Activated CD4-positive, alpha-beta memory T cell treated with anti-CD3 and anti-CD28 coated beads for 36 hours (primary cell): ENCODE results near the gene ADAMTS7. TPM values are rescaled to one million over a fixed set of nuclear protein-coding genes. Genes with fewer than 3 reads are reported as not detected.
"Not testable (repeated sequence)": the region's sequence is repeated elsewhere in the genome, so short reads cannot be mapped to it uniquely, and the experiment has no call there.

ENCODE experiments used
- CTCF ChIA-PET: fragments of 350-600 bp; sonication (Branson Sonifier 250); formaldehyde crosslinking; loops from one replicate; lab custom pipeline; 2021; ENCODE audit warnings: antibody characterized with exemption, inconsistent platforms; lab: Charles Lee
- POLR2A ChIA-PET: fragments of 350-600 bp; sonication (Branson Sonifier 250); formaldehyde crosslinking; loops from one replicate; lab custom pipeline; 2021; ENCODE audit warnings: antibody characterized with exemption; lab: Charles Lee
- DNase-seq: peaks from one replicate; pipeline ENCODE4 v3.0.0-alpha.2; 2020
- H3K27ac Mint-ChIP-seq: one replicate; pipeline ENCODE4 v1.8.0; 2021; ENCODE audit warnings: mixed read lengths
- H3K27me3 Mint-ChIP-seq: one replicate; pipeline ENCODE4 v1.8.0; 2021; ENCODE audit warnings: mixed read lengths
- H3K36me3 Mint-ChIP-seq: one replicate; pipeline ENCODE4 v1.8.0; 2021; ENCODE audit warnings: mixed read lengths
- H3K4me1 Mint-ChIP-seq: one replicate; pipeline ENCODE4 v1.8.0; 2021; ENCODE audit warnings: low read depth, mixed read lengths
- H3K4me3 Mint-ChIP-seq: one replicate; pipeline ENCODE4 v1.8.0; 2021; ENCODE audit warnings: mild to moderate bottlenecking, mixed read lengths
- H3K9me3 Mint-ChIP-seq: one replicate; pipeline ENCODE4 v1.8.0; 2021; ENCODE audit warnings: mixed read lengths
- intact Hi-C: fragments of 100-400 bp; cut with micrococcal nuclease; formaldehyde crosslinking; loops from one replicate; pipeline ENCODE4 v1.15.1; 2023
- total RNA-seq, 2 experiments: library from RNA; stranded (reverse); gene quantifications; one replicate each; pipeline ENCODE4 v1.2.3, GENCODE V29; 2021

Gene ADAMTS7
- total RNA-seq, 2 experiments from 2014 or later = 0.10 TPM

- H3K4me3 Mint-ChIP-seq = no peak overlapping the region
- H3K4me1 Mint-ChIP-seq = peaks cover 2% of the 10 kb centered on the region
- no peak overlapping the region for H3K27ac Mint-ChIP-seq
- no peaks in the 10 kb centered on the region for H3K27me3 Mint-ChIP-seq
- POLR2A ChIA-PET = no interaction called here
- CTCF ChIA-PET = interaction anchor here (1.0 kb wide), 1 partner anchor 19 kb away, joined by 3 read pairs; no protein-coding TSS in a partner anchor
- intact Hi-C loops = no loop called here
- no peaks in the 10 kb centered on the region for H3K9me3 Mint-ChIP-seq
- no peaks in the 10 kb centered on the region for H3K36me3 Mint-ChIP-seq
- no peak for DNase-seq
Observed at GRCh38 chr15:78841376-78841706, 30.1 kb upstream of the ADAMTS7 start.

- Mint-ChIP-seq H3K9me3 (no peaks in the 10 kb centered on the region), H3K4me3 (no peak overlapping the region)
- CTCF ChIA-PET = interaction anchor here (1.0 kb wide), 1 partner anchor 20 kb away, joined by 3 read pairs; no protein-coding TSS in a partner anchor
Observed at GRCh38 chr15:78840661-78841375, 29.6 kb upstream of the ADAMTS7 start.

GRCh38 chr15:78839151-78839550, 27.9 kb upstream of the ADAMTS7 start:
- H3K27me3 Mint-ChIP-seq, H3K9me3 Mint-ChIP-seq, H3K4me1 Mint-ChIP-seq, H3K36me3 Mint-ChIP-seq, CTCF ChIA-PET, intact Hi-C loops, DNase-seq, H3K27ac Mint-ChIP-seq, POLR2A ChIA-PET, H3K4me3 Mint-ChIP-seq: not testable (repeated sequence)

More at GRCh38 chr15:78840661-78841375, 29.6 kb upstream of the ADAMTS7 start:
- peaks cover 2% of the 10 kb centered on the region for H3K4me1 Mint-ChIP-seq
- intact Hi-C loops = no loop called here
- POLR2A ChIA-PET = no interaction called here
- no peaks in the 10 kb centered on the region for H3K27me3 Mint-ChIP-seq
- DNase-seq = no peak
- H3K36me3 Mint-ChIP-seq = no peaks in the 10 kb centered on the region
- H3K27ac Mint-ChIP-seq = no peak overlapping the region

- H3K4me3 Mint-ChIP-seq = no peak overlapping the region
- H3K27me3 Mint-ChIP-seq = peaks cover under 1% of the 10 kb centered on the region
- DNase-seq = no peak
- intact Hi-C loops = no loop called here
- no peaks in the 10 kb centered on the region for H3K36me3 Mint-ChIP-seq
- ChIA-PET CTCF (no interaction called here), POLR2A (no interaction called here)
- no peaks in the 10 kb centered on the region for H3K9me3 Mint-ChIP-seq
- no peak overlapping the region for H3K27ac Mint-ChIP-seq
- H3K4me1 Mint-ChIP-seq = peaks cover 2% of the 10 kb centered on the region
Observed at GRCh38 chr15:78838489-78838888, 27.2 kb upstream of the ADAMTS7 start.

GRCh38 chr15:78837543-78837942, 26.3 kb upstream of the ADAMTS7 start:
- Mint-ChIP-seq H3K27me3 (peaks cover 4% of the 10 kb centered on the region), H3K4me1 (peaks cover 2% of the 10 kb centered on the region), H3K36me3 (no peaks in the 10 kb centered on the region), H3K9me3 (no peaks in the 10 kb centered on the region), H3K27ac (no peak overlapping the region), H3K4me3 (no peak overlapping the region)
- intact Hi-C loops = no loop called here
- no peak for DNase-seq
- ChIA-PET POLR2A (no interaction called here), CTCF (no interaction called here)

- no peak for DNase-seq
- intact Hi-C loops = no loop called here
- H3K27me3 Mint-ChIP-seq = peaks cover 5% of the 10 kb centered on the region
- POLR2A ChIA-PET = no interaction called here
- H3K36me3 Mint-ChIP-seq = no peaks in the 10 kb centered on the region
- H3K27ac Mint-ChIP-seq = no peak overlapping the region
- CTCF ChIA-PET = interaction anchor here (1.1 kb wide), 1 partner anchor 25 kb away, joined by 3 read pairs; no protein-coding TSS in a partner anchor
- H3K9me3 Mint-ChIP-seq = no peaks in the 10 kb centered on the region
- H3K4me1 Mint-ChIP-seq = no peaks in the 10 kb centered on the region
- H3K4me3 Mint-ChIP-seq = no peak overlapping the region
Observed at GRCh38 chr15:78837131-78837530, 25.9 kb upstream of the ADAMTS7 start.

GRCh38 chr15:78836333-78836732, 25.1 kb upstream of the ADAMTS7 start:
- Mint-ChIP-seq H3K27me3 (peaks cover 9% of the 10 kb centered on the region), H3K27ac (no peak overlapping the region), H3K9me3 (no peaks in the 10 kb centered on the region), H3K36me3 (no peaks in the 10 kb centered on the region), H3K4me3 (no peak overlapping the region), H3K4me1 (no peaks in the 10 kb centered on the region)
- intact Hi-C loops = no loop called here
- POLR2A ChIA-PET = no interaction called here
- CTCF ChIA-PET = interaction anchor here (1.1 kb wide), 1 partner anchor 24 kb away, joined by 3 read pairs; no protein-coding TSS in a partner anchor
- DNase-seq = no peak

- Mint-ChIP-seq H3K4me3 (no peak overlapping the region), H3K4me1 (no peaks in the 10 kb centered on the region), H3K36me3 (no peaks in the 10 kb centered on the region), H3K9me3 (no peaks in the 10 kb centered on the region), H3K27ac (no peak overlapping the region), H3K27me3 (peaks cover 14% of the 10 kb centered on the region)
- no peak for DNase-seq
- intact Hi-C loops = no loop called here
- POLR2A ChIA-PET = no interaction called here
- CTCF ChIA-PET = interaction anchor here (1.2 kb wide), 1 partner anchor 43 kb away, joined by 3 read pairs; no protein-coding TSS in a partner anchor
Observed at GRCh38 chr15:78831229-78832207, 20.3 kb upstream of the ADAMTS7 start.

- no peak overlapping the region for H3K27ac Mint-ChIP-seq
- CTCF ChIA-PET = interaction anchor here (0.6 to 1.2 kb wide), 3 partner anchors 22 to 104 kb away, joined by 3 to 4 read pairs (median 3); no protein-coding TSS in a partner anchor
- peak overlapping the region; percentile 39 for H3K4me3 Mint-ChIP-seq
- H3K4me1 Mint-ChIP-seq = no peaks in the 10 kb centered on the region
- no peaks in the 10 kb centered on the region for H3K36me3 Mint-ChIP-seq
- intact Hi-C loops = no loop called here
- POLR2A ChIA-PET = no interaction called here
- DNase-seq = peak; percentile 12
- no peaks in the 10 kb centered on the region for H3K9me3 Mint-ChIP-seq
- peaks cover 14% of the 10 kb centered on the region for H3K27me3 Mint-ChIP-seq
Observed at GRCh38 chr15:78830514-78831228, 19.4 kb upstream of the ADAMTS7 start.

GRCh38 chr15:78828920-78829319, 17.7 kb upstream of the ADAMTS7 start:
- ChIA-PET CTCF (no interaction called here), POLR2A (no interaction called here)
- Mint-ChIP-seq H3K9me3 (no peaks in the 10 kb centered on the region), H3K27ac (no peak overlapping the region), H3K27me3 (peaks cover 14% of the 10 kb centered on the region), H3K4me3 (no peak overlapping the region), H3K36me3 (no peaks in the 10 kb centered on the region), H3K4me1 (no peaks in the 10 kb centered on the region)
- DNase-seq = no peak
- intact Hi-C loops = no loop called here

- no peak overlapping the region for H3K4me3 Mint-ChIP-seq
- H3K27me3 Mint-ChIP-seq = no peaks in the 10 kb centered on the region
- no peaks in the 10 kb centered on the region for H3K4me1 Mint-ChIP-seq
- H3K36me3 Mint-ChIP-seq = no peaks in the 10 kb centered on the region
- CTCF ChIA-PET = interaction anchor here (1.0 kb wide), 1 partner anchor 11 kb away, joined by 3 read pairs; no protein-coding TSS in a partner anchor
- POLR2A ChIA-PET = no interaction called here
- H3K9me3 Mint-ChIP-seq = no peaks in the 10 kb centered on the region
- H3K27ac Mint-ChIP-seq = no peak overlapping the region
- no peak for DNase-seq
- intact Hi-C loops = no loop called here
Observed at GRCh38 chr15:78822514-78822913, 11.2 kb upstream of the ADAMTS7 start.
